Measurements from ENCODE around the gene A1BG. TPM values are rescaled to one million over a fixed set of nuclear protein-coding genes. Genes with fewer than 3 reads are reported as not detected.

The A1BG gene
- total RNA-seq, 4 donors from 2014 or later = 1.0 to 14.9 (median 8.1) TPM

DNA sequence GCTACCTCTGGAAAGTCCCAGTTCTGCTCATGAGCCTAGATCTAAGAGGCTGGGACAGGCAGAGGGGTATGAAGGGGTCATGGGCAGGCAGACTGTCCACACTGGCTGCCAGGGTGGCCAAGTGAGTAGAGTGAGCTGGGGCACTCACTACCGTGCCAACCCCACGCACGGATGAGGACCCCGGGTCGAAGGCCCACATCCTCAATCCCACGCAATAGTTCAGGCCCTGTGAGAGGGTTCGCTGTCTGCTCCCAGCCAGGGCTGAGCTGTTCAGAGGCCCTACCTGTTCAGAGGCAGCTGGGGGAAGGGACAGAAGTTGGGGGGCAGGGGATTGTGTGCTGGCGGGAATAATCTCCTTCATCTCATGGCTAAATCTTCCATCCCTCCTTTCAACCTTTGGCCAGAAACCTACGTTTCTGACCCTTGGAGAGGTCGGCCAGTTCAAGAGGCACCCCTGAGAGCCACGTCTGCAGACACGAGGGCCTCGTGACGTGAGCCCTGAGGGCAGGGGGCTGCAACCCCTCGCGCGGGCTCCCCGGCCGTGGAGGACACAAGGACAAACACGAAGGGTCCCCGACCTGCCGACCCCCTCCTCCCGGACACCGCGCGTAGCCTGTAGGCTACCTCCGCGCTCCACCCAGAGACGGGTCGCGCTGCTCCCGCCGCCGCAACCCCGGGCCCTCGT is 32.7 kb upstream of the A1BG start:
- H3K9me3 ChIP-seq = no peaks in the 10 kb centered on the region
- H3K36me3 ChIP-seq = peaks cover 12% of the 10 kb centered on the region

DNA sequence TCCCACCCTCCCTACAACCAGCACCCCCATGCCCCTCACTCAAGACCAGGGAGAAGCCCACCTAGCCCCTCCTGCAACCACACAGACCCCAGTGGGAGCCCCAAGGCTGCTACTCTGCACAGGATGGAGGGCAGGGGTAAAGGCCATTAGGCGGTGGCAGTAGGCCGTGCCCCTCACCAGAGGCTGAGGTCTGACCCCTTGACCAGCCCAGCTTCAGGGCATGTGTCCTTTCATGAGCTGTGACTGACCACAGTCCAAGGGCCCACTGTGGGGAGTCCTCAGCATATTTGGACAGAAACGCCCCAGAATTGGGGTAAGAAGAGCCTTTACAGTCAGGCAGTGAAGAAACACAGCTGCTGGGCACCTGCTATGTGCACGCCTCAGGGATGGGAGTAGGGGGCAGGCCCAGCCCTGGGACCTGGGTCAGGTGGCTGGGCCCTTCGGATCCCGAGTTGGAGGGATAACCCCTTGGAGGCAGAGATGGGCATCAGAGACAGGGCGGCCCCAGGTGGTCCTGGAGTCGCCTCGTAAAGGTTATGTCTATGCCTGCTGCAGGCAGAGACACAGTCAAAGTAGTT is 32.1 kb upstream of the A1BG start:
- peaks cover 8% of the 10 kb centered on the region for H3K36me3 ChIP-seq
- peak overlapping the region; percentile 98 for H3K27ac ChIP-seq
- H3K27me3 ChIP-seq = no peaks in the 10 kb centered on the region
- DNase-seq (ENCODE audit: low spot score in 2 of 2) = no peak
- WGBS = 68% methylated on average over 9 of the region's 9 CpGs
- no peaks in the 10 kb centered on the region for H3K9me3 ChIP-seq
- H3K4me1 ChIP-seq = peaks cover 45% of the 10 kb centered on the region
- TF ChIP-seq POLR2A (IDR thresholded peaks at IDR 0.05) (no peak), POLR2AphosphoS5 (IDR thresholded peaks at IDR 0.05) (no peak), EP300 (IDR thresholded peaks at IDR 0.05) (no peak)
- TF ChIP-seq, protein P1, sequence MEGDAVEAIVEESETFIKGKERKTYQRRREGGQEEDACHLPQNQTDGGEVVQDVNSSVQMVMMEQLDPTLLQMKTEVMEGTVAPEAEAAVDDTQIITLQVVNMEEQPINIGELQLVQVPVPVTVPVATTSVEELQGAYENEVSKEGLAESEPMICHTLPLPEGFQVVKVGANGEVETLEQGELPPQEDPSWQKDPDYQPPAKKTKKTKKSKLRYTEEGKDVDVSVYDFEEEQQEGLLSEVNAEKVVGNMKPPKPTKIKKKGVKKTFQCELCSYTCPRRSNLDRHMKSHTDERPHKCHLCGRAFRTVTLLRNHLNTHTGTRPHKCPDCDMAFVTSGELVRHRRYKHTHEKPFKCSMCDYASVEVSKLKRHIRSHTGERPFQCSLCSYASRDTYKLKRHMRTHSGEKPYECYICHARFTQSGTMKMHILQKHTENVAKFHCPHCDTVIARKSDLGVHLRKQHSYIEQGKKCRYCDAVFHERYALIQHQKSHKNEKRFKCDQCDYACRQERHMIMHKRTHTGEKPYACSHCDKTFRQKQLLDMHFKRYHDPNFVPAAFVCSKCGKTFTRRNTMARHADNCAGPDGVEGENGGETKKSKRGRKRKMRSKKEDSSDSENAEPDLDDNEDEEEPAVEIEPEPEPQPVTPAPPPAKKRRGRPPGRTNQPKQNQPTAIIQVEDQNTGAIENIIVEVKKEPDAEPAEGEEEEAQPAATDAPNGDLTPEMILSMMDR (IDR thresholded peaks at IDR 0.05) = no peak
- peak overlapping the region; percentile 66 for H3K4me3 ChIP-seq

More for the DNA sequence above, 32.7 kb upstream of the A1BG start:
- DNase-seq (ENCODE audit: low spot score in 2 of 2) = peak in 1 of 2 donors; percentile 65
- TF ChIP-seq EP300 (IDR thresholded peaks at IDR 0.05) (no peak), POLR2AphosphoS5 (IDR thresholded peaks at IDR 0.05) (no peak), POLR2A (IDR thresholded peaks at IDR 0.05) (no peak)
- TF ChIP-seq, protein P1 (IDR thresholded peaks at IDR 0.05) = no peak
- H3K27me3 ChIP-seq = no peaks in the 10 kb centered on the region
- 5% methylated on average over 32 of the region's 36 CpGs for WGBS
- H3K4me1 ChIP-seq = peaks cover 45% of the 10 kb centered on the region
- H3K4me3 ChIP-seq = peak overlapping the region; percentile 66
- H3K27ac ChIP-seq = peak overlapping the region; percentile 98

DNA sequence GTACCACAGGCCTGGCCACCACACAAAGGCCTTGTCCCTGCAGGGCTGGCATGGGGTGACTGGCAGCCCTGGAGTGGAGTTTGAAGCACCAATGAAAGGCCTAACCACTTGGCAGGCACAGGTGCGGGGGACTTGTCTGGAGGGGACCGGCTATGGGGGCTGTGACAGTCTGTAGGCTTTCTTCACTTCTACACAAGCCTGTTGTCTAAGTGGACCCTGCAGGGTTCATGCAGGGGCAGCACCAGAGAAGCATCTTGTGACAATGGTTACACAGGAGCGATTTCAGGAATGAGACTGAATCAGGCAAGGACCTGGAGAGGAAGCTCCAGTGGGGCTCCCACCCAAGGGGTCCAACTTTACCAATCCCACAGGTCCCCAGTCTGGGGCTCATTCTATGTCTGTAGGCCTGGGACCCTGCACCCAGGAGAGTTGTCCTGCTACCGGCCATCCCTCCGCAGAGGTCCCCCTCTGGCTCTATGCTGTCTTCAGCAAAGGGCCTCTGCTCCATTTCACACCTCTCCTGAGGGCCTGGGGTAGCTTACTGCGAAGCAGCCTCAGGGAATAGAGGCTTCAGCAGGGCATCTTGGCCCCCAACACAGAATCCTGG is 29.8 kb upstream of the A1BG start:
- H3K4me3 ChIP-seq = no peak overlapping the region
- WGBS = 86% methylated on average over 6 of the region's 6 CpGs
- TF ChIP-seq EP300 (IDR thresholded peaks at IDR 0.05) (no peak), POLR2A (IDR thresholded peaks at IDR 0.05) (no peak), POLR2AphosphoS5 (IDR thresholded peaks at IDR 0.05) (no peak)
- TF ChIP-seq, protein P1 (IDR thresholded peaks at IDR 0.05) = no peak
- DNase-seq (ENCODE audit: low spot score in 2 of 2) = no peak
- H3K36me3 ChIP-seq = no peaks in the 10 kb centered on the region
- H3K4me1 ChIP-seq = peaks cover 47% of the 10 kb centered on the region
- no peaks in the 10 kb centered on the region for H3K9me3 ChIP-seq
- H3K27me3 ChIP-seq = no peaks in the 10 kb centered on the region
- H3K27ac ChIP-seq = no peak overlapping the region

DNA sequence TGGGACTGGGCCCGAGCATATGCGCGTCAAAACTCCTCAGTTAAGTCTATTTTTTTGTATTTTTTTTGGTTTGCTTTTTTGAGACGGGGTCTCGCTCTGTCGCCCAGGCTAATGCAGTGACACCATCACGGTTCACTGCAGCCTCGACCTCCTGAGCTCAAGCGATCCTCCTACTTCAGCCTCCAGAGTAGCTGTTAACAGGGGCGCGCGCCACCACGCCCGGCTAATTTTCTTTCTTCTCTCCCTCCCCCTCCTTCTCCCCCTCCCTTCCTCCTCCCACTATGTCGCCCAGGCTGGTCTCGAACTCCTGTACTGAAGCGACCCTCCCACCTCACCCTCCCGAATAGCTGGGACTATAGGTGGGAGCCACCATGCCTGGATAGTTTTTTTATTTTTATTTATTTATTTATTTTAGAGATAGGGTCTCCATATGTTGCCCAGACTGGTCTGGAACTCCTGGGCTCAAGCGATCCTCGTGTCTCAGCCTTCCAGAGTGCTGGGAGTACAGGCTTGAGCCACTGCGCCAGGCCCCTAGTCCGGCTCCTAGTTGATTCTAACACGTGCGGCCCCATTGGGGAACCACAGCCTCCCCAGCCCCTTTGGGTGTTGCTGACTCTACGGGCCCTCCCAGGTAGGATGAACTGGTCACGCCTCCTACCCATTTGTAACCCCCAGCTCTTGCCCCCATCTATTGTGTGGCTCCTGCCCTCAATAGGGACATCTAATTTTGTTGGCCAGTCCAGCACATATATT is 28.3 kb upstream of the A1BG start:
- 31% methylated on average over 26 of the region's 26 CpGs for WGBS
- H3K36me3 ChIP-seq = no peaks in the 10 kb centered on the region
- H3K27ac ChIP-seq = peak overlapping the region; percentile 95
- H3K9me3 ChIP-seq = no peaks in the 10 kb centered on the region
- H3K4me3 ChIP-seq = peak overlapping the region; percentile 88
- H3K27me3 ChIP-seq = no peaks in the 10 kb centered on the region
- TF ChIP-seq EP300 (IDR thresholded peaks at IDR 0.05) (no peak), POLR2AphosphoS5 (IDR thresholded peaks at IDR 0.05) (no peak), POLR2A (IDR thresholded peaks at IDR 0.05) (no peak)
- TF ChIP-seq, protein P1 (IDR thresholded peaks at IDR 0.05) = no peak
- DNase-seq (ENCODE audit: low spot score in 2 of 2) = no peak
- H3K4me1 ChIP-seq = peaks cover 39% of the 10 kb centered on the region

All from suprapubic skin (tissue), 4 donors.